Measurements from ENCODE around the gene SKIC8.

DNA sequence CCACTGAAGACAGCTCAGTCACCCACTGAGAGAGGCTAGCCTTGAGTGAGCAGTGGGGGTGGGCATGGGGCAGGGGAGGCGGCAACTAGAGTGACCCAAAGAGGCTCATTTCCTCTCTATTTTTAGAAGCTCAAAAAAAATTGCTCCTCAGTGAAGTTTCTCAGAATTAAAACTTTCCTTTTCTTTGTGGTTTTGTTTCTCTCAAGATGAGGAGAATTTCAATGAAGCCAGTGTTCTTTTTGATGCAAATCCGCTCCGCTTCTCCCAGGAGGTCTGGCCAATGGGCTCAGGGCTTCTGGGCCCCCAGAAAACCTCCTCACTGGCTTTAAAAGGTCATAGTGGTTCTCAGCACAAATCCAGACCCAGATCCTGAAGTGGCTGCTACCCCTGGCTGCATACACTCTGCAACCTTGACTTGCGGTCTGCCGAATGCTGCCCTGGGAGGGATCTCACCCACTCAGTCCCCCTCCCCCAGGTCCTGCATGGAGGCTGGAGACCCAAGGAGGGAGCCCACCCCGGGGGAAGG, 64.8 kb downstream of the SKIC8 start, which contains the start of gene ACSBG1:
- TF ChIP-seq CTCF (CRISPR knock-in tag; IDR thresholded peaks at IDR 0.05) = no peak
- no peak for TF ChIP-seq ZNF124 (CRISPR knock-in tag; IDR thresholded peaks at IDR 0.05)
